T-helper 1 cell (primary cell): Measurements from ENCODE around the gene ARSD.
A peak's percentile ranks its signal among the peaks of the same experiment; 100 is the strongest.
"Not testable (repeated sequence)": the region's sequence is repeated elsewhere in the genome, so short reads cannot be mapped to it uniquely, and the experiment has no call there.

Experiments used
- DNase-seq, 5 donors: peaks; one replicate each; pipeline ENCODE4 v3.0.0-alpha.2; 2012 to 2020

Gene ARSD

DNA sequence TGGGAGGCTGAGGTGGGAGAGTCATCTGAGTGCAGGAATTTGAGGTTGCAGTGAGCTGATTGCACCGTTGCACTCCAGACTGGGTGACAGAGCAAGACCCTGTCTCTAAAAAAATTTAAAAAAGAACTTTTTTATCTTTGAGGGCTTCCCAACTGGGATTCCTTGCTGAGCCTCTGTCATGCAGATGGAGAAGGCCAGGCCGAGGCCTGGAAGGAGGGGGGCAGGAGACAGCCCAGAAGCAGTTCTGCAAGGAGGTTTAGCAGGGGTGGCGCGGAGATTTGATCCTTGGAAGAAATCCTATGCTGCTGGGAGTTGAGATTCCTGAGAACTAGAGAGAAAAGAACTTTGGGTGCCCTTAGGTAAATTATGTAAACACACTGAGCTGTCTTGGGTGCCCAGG is 2.5 kb upstream of the ARSD start:
- DNase-seq = no peak

DNA sequence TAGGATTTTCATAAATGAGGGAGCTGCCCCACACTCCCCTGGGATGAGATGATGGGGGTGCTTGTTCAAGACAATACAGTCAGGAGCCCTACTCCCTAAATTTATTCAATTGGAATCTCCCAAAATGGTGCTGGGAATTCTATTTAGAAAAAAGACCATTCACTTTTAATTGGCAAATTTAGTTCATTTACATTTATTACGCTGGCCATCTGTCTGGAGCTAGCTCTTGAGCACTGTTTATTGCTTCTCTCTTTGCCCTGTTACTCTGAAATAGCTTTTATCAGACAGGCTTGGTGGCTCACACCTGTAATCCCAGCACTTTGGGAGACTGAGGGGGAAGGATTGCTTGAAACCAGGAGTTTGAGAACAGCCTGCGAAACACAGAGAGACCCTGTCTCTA is 2.0 kb upstream of the ARSD start:
- DNase-seq = no peak

DNA sequence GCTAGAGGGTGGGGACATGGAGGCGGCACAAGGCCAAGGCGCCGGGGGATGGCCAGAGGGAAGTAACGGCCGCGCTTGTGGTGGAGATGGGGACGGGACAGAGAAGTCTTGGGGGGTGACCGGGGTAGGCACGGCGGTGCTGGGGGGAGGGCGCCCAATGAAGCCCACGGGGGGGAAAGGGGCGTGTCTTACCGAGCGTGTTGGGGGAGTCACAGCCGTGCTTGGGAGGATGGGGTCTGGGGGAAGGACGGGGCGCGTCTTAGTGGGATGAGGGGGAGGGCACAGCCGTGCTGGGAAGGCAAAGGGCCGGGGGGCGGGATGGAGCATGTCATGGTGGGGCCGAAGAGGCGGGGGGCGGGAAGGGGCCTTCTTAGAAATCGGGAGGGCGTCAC is 952 bp downstream of the ARSD start:
- DNase-seq = no peak

DNA sequence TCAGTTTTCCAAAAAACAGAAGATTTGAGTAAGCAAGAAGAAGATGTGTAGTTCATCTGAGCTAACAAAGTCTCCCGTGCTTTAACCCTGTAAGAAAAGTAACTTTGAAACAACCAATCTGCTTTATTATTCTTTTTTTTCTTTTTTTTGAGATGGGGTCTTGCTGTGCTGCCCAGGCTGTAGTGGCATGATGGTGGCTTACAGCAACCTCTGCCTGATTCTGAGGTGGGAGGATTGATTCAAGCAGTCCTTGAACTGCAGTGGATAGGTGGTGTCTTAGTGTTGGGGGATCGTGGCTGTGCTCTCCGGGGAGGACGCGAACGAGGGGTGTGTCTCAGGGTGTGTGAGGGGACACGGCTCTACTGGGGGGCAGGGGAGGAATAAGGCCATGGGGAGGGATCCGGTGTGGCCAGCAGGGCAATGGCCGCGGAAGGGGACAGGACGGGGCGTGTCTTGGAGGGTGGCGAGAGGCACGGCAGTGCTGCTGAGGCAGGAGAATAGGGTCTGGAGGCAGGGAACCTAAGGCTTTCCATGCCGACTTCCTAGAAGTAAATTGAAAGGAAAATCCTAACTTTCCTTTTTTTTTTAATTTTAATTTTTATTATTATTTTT is 2.4 kb downstream of the ARSD start:
- no peak for DNase-seq

DNA sequence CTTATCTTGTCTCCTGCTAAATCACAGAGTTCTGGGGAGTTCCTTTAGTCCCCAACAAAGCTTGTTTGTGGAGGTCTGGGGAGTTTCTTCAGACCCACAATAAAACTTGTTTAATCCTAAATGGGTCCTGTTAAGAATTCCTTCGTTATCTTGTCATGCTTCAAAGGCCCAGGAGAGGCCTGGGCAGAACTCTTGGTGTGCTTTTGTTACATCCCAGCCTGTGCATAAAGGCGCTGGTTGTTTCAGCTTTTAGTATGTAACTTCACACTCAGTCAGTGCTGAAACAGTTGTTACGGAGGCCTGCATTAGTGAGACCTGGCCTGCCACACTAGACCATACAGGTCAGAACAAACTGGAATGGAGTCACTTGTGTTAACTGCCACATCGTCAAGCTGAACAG is 2.9 kb downstream of the ARSD start:
- not testable (repeated sequence) for DNase-seq

DNA sequence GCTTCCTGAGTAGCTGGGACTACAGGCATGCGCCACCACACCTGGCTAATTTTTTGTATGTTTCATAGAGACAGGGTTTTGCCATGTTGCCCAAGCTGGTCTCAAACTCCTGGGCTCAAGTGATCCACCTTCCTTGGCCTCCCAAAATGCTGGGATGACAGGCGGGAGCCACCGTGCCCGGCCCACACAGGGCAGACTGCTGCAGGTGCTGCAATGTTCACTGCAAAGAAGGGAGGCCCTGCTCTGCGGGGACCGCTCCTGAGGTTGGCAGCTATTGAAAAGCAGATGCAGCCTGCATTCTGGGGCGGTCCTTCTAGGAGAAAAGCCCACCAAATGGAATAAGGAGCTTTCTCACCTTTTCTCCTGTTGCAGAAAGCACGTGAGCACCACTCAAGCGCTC is 5.0 kb downstream of the ARSD start:
- no peak for DNase-seq

DNA sequence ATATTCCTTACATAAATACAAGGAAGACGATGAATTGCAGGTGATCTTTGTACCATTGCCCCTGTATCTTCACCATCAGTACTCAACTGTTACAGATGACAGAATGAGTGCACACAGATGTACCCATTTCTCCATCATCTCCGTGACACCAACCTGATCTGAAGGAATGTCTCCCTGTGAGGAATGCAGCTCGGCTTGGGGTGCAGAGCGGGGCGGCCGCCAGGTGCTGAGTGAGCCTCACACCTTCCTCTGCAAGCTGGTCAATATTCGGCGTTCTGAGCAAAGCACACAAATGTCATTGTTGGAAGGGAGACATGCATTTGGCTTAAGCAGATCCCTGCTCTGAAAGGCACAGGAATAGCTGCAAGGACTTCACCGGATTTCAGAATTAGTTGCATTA is 7.4 kb downstream of the ARSD start:
- no peak for DNase-seq

DNA sequence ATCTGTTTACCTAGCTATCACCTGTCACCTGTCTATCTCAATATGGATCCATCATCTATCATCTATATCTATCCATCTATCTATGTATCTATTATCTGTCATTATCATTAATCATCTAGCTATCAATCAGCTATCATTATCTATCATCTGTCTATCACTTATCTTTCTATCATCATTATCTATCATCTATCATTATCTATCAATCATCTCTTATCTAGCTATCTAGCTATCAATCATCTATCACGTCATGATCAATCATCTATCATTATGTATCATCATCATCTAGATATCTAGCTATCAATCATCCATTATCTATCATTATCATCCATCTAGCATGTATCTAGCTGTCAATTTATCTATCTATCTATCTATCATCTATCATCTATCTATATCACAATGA is 7.9 kb downstream of the ARSD start:
- no peak for DNase-seq

DNA sequence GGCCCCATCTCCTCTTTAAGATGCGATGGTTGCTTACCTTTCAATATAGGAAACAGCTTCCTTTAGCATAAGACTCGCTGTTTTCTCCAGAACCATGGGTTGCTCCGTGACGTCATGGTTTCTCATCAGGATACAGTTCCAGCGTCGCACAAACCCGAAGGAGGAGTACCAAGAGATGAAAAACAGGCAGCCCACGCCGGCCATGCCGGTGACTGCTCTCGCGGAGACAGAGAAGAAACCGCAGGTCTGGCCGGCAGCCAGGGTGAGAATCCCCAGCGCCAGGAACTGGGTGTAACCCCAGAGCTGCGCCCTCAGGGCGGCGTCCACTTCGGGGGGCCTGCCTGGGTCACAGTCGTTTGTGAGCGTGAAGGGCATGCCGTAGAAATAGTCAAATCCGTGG is 11.4 kb downstream of the ARSD start:
- no peak for DNase-seq

DNA sequence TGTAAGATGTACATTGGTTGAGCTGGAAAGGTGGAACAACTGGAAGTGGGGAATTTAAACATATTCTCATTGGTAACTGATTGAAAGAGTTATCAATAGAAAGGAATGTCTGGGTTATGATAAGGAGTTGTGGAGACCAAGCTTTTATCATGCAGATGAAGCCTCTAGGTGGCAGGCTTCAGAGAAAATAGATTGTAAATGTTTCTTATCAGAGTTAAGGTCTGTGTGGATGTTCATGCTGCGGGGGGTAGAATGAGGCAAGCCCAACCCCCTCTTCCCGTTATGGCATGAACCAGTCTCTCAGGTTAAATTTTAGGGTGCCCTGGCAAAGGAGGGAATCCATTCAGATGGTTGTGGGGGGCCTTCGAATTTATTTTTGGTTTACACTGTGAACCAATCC is 16.0 kb downstream of the ARSD start:
- no peak for DNase-seq

DNA sequence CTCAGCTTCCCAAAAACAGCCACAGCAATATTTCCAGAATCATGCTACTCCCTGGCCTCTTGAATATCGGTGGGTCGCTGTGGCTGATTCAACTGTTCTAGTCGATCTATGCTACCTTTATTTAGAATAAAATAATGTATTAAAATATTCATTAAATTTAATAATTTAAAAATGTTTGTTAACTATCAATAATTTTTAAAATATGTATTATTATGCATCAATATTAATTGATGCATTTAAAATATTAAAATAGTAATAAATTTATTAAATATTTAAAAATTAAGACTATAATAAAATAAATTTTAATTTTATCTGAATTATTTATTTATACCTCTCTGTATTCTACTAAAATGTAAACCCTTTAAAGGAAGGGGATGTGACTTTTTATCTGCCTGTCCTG is 19.0 kb downstream of the ARSD start:
- DNase-seq = no peak

DNA sequence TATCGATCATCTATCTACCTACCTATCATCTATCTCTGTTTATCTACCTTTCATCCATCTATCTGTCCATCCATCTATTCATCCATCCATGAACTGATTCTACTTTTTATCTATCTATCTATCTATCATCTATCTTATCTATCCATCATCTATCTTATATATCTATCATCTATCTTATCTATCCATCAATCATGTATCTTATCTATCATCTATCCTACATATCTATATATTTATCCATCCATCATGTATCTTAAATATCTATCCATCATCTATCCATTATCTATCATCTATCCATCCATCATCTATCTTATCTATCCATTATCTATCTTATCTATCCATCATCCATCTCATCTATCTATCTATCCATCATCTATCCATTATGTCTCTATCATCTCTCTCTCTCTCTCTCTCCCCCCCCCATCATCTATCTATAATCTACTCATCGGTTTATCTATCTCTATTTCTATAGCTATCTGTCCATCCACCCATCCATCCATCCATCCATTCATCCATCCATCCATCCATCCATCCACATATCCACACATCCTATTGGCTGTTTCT is 20.9 kb downstream of the ARSD start:
- no peak for DNase-seq

DNA sequence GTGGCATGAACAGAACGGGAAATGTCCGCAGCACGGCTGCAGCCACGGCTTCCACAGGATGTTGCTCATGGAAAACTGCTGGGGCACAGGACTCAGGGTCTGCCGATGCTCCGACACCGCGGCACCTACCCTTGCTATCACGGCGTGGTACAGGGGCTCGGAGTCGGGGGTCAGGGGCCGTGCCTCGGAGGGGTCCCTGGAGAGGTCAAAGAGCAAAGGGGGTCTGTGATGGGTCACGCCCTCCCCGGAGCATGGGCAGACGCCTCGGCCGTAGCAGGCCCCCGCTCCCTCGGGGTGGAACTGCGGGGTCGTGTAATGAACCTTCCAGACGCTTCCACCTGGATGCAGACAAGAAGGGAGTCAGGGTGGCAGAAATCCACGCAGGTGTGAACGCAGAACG is 21.8 kb downstream of the ARSD start:
- no peak for DNase-seq

DNA sequence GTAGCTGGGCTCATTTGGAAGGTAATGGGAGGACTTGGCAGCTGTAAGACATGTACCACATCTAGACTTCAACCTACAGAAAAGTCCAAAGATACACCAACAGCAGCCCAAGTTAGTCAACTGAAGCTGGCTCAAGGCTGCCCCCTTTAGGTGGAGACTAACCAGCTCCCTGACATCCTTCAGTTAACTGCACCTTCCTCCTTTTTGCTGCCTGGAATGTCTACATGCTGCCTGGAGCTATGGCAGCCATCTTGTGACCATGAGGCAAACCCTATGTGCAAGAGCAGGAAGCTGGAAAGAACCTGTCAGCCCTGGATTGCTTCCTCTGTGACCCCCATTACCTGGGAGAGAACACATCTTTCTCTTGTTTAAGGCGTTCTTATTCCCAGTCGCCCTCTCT is 25.8 kb downstream of the ARSD start:
- DNase-seq = no peak

DNA sequence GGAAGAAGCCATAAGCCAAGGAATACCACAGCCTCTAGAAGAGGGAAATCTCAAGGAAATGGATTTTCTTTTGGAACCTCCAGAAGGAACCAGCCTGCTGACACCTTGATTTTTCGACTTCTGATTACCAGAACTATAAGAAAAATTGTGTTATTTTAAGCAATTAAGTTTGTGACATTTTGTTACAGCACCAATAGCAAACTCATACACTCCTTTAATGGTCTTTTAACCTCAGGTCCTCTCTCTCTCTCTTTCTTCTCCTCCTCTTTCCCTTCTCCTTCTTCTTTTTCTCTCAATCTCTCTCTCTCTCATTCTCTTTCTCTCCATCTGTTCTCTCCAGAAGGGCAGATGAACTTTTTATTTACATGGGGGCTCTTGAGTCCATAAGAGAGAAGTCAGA is 26.3 kb downstream of the ARSD start:
- no peak for DNase-seq

DNA sequence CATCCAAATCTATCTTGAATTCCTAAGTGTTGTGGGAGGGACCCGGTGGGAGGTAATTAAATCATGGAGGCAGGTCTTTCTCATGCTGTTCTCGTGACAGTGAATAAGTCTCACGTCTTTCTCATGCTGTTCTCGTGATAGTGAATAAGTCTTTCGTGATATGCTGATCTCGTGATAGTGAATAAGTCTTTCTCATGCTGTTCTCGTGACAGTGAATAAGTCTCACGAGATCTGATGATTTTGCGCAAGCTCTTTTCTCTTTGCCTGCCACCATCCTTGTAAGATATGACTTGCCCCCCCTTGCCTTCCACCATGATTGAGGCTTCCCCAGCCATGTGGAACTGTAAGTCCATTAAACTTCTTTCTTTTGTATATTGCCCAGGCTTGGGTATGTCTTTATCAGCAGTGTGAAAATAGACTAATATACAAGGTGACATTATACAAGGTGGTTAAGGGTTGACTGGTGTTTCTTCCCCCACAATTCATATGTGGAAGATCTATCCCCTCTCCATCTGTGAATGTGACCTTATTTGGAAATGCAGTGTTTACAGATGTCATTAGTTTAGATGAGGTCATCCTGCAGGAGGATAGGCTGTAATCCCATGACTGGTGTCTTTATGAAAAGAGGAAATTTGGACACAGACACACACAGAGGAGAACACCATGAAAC is 27.6 kb downstream of the ARSD start:
- no peak for DNase-seq

DNA sequence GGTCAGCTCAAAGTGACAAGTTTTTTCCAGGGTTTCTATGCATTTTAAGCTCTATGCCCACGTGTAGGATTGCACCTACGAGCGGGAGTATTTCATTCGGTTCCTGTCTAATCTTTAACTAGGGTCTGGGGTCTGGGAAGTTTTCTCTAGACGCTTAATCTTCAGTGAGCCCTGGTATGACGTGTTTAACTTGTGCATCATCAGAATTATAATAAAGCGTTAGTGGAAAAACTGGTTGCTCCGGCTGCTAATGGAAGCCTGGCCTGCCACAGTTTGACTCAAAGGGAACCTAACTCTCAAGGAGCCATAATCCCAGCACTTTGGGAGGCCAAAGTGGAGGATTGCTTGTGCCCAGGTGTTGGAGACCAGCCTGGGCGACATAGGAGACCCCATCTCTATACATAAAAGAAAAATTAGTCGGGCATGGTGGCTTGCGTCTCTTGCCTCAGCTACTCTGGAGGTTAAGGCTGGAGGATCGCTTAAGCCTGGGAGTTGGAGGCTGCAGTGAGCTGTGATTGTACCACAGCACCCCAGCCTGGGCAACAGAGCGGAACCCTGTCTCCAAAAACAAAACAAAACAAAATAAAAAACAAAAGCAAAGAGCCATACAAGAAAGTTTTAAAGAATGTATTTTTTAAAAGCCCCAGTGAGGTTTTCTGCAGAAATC is 30.2 kb downstream of the ARSD start:
- DNase-seq = no peak

DNA sequence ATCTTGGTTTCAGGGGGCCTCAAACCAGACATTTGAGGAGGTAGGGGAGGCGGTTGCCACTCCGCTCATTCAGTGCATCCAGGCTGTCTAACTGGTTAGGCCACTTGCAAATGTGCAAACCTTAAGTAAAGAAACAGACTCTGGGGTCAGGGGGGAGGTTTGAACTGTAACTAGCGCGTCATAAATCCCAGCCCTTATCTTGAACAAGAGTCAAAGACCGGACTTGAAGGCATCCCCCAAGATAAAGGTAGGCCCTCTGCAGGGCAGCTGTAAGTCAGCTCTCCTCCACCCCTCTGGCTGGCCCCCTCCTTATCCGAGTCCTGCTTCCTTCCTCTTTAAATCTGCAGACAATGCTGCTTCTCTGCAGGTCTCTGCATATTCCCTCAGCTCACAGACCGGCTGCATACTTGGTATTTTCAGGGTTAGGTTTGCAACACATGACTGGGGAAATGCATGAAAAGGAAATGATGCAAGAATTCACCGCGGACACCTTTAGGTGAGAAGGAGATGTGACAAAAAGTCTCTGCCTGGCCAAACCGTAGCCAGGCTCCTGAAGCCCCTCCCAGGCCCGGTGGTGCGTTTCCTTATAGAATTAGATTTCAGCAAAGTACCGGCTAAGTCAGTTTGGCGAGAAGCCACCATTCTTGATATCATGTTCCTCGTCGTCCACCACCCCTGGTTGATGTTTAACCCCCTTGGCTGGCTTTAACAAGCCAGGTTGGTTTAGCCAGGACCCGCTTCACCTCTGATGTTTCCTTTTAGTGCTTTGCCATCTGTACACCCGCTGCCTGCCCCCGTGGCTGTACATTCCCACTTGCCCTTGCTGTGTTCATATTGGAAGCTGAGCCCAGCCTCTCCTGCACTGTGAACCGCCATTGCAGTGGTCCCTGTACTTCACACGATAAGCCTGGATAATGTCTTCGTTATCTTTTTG is 31.2 kb downstream of the ARSD start:
- DNase-seq = peak in 1 of 5 donors; percentile 76

DNA sequence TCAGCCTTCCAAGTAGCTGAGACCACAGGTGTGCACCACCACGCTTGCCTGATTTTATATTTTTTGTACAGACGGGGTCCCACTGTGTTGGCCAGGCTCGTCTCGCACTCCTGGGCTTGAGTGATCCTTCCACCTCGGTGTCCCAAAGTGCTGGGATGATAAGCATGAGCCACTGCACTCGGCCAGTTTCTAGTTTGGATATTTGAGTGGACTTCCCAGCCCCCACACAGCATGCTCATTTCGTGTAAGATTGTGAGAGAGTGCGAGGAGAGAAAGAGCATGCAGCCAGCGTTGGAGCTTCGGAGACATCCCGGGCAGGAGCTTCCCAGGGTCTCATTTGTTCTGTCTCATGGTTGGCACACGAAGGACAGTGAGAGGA is 31.8 kb downstream of the ARSD start:
- DNase-seq = no peak

DNA sequence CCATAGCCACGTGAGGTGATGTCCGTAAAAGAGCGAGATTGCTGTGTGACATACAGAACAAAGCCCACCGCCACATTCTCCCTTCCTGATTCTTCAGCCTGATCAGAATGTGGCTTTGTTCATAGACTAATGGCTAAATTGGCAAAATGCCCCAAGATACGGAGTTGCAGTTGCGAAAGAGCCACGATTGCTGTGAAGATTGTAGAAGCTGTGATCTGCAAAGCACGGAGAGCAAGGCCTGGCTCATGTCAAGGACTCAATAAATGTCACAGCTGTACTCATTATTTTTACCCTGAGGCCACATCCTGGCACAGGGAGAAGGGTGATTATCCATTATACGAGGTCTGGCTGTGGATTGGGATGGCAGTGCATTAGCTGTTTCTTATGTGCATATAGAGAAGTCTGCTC is 34.2 kb downstream of the ARSD start:
- no peak for DNase-seq

DNA sequence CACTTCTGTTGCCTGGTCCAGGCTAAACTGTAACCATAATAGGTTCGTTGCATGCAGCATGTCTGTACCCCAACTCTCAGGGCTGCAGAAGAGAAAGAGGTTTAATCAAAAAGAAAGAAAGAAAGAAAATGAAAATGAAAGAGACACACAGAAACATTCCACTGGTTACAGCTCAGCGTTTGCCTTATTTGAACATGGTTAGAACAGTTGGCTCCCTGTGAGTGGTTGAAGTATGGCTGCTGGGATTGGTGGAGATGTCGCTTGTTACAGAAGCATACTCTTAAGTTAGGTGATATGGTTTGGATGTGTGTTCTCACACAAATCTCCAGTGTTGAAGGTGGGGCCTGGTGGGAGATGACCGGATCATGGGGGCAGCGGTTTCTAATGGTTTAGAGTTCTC is 36.3 kb downstream of the ARSD start:
- no peak for DNase-seq

DNA sequence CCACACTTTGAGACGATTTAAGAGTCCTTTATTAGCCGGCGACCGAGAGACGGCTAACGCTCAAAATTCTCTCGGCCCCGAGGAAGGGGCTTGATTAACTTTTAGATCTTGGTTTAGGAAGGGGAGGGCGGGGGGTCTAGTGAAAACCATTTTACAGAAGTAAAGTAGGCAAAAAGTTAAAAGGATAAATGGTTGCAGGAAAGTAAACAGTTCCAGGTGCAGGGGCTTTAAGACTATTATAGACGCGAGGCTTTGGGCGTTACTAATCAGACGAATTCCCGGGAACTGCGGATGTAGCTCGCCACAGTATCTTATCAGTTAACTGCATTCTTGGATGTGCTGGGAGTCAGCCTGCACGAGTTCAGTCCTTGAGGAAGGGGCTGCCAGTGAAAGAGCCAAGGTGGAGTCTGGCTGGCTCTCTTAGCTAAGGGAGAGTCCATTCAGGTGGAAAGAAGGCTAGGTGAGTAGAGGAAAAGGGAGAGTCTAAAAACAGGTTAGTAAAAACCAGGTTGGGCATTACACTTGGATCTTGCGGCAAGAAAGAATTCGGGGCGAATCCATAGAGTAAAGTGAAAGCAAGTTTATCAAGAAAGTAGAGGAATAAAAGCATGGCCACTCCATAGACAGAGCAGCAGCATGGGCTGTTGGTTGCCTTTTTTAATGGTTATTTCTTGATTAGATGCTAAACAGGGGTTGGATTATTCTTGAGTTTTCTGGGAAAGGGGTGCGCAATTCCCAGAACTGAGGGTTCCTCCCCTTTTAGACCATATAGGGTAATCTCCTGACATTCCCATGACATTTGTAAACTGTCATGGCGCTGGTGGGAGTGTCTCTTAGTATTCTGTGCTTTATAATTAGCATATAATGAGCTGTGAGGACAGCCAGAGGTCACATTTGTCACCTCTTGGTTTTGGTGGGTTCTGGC is 38.3 kb downstream of the ARSD start:
- DNase-seq = not testable (repeated sequence)
